G401 (cell line): Measurements from ENCODE around the gene MDFIC2. TPM values are rescaled to one million over a fixed set of nuclear protein-coding genes. Genes with fewer than 3 reads are reported as not detected.

Experiments
- DNase-seq: peaks from one replicate; pipeline ENCODE4 v3.0.0-alpha.2; 2015; ENCODE audit warnings: low spot score
- in situ Hi-C: cut with HindIII; loops from 2 replicates; pipeline ENCODE4 v1.10.0; 2016; ENCODE audit warnings: low sequenced_read_pairs, mixed read lengths
- total RNA-seq: library from RNA; depleted of rRNA; stranded (reverse); fragments of >200 nt; shearing (Covaris generic); gene quantifications from 2 replicates; pipeline ENCODE4 v1.2.3, GENCODE V29; 2014

Gene MDFIC2
- total RNA-seq, 1 experiment from 2014 or later: not detected

GRCh38 chr3:70189884-70190473, 122.5 kb downstream of the MDFIC2 start:
- no peak for DNase-seq
- in situ Hi-C loops: no loop called here

GRCh38 chr3:70186221-70186620, 126.2 kb downstream of the MDFIC2 start:
- in situ Hi-C loops: no loop called here
- no peak for DNase-seq

- no peak for DNase-seq
- in situ Hi-C loops: no loop called here
These were observed 126.8 kb downstream of the MDFIC2 start for GRCh38 chr3:70185661-70186060.

- in situ Hi-C loops: no loop called here
- no peak for DNase-seq
These were observed 128.5 kb downstream of the MDFIC2 start for GRCh38 chr3:70183781-70184504.

GRCh38 chr3:70182166-70182565, 130.3 kb downstream of the MDFIC2 start:
- in situ Hi-C loops: no loop called here
- no peak for DNase-seq

- in situ Hi-C loops: no loop called here
- no peak for DNase-seq
These were observed 131.8 kb downstream of the MDFIC2 start for GRCh38 chr3:70180664-70181063.

GRCh38 chr3:70179111-70179510, 133.3 kb downstream of the MDFIC2 start:
- DNase-seq: no peak
- in situ Hi-C loops: no loop called here

- in situ Hi-C loops: no loop called here
- no peak for DNase-seq
These were observed 134.4 kb downstream of the MDFIC2 start for GRCh38 chr3:70177881-70178645.

GRCh38 chr3:70176224-70176623, 136.2 kb downstream of the MDFIC2 start:
- no peak for DNase-seq
- in situ Hi-C loops: no loop called here

GRCh38 chr3:70156808-70157207, 155.6 kb downstream of the MDFIC2 start:
- in situ Hi-C loops: no loop called here
- no peak for DNase-seq

- DNase-seq: no peak
These were observed 161.8 kb downstream of the MDFIC2 start for GRCh38 chr3:70150599-70150998.

GRCh38 chr3:70149714-70150400, 162.6 kb downstream of the MDFIC2 start:
- in situ Hi-C loops: no loop called here
- no peak for DNase-seq

More at GRCh38 chr3:70150599-70150998, 161.8 kb downstream of the MDFIC2 start:
- in situ Hi-C loops: no loop called here
